ENCODE measurements around the gene DNAH2. TPM values are rescaled to one million over a fixed set of nuclear protein-coding genes. Genes with fewer than 3 reads are reported as not detected.

DNAH2 gene
- total and polyA plus RNA-seq, 2 experiments from 2014 or later, result 0.38 TPM; not detected in 1

DNA sequence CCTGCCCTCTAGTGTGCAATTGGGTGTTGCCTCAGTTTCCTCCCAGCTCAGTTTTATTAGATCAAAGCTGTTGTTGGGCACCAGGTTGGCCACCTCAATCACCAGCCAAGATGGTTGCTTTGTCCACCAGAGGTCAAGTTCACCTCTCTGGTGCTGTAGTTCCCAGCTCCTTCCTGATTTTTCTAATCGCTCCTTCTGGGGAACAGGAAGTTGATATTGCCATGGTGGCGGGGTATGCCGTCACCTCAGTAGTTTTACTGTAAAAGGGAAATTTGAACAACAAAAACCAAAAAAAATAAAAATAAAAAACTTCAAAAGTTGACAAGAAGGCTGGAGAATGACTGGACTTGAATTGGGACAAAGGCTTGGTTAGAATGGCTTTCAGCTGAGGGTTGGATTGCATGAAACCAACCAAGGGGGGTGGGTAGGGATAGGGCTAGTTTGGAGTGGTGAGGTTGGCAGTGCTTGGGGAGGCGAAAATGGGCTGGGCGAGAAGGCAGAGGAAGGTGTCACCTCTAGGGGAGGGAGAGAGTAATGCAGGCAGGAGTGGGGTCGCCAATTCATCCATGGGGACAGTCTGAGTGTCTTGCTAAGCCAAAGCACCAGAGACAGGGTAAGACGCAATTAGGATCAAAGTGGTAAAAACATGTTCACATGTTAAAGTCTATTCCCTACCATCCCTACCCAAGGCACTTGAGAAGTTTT, 6.3 kb upstream of the DNAH2 start:
- H3K9me2 ChIP-seq (ENCODE audit: insufficient read depth), result 0 out of 2 replicates have a peak, but pooled peaks cover 8% of the 10 kb centered on the region
- no peak for TF ChIP-seq ZNF462 (CRISPR knock-in tag; IDR thresholded peaks at IDR 0.05)
- TF ChIP-seq, protein P1, sequence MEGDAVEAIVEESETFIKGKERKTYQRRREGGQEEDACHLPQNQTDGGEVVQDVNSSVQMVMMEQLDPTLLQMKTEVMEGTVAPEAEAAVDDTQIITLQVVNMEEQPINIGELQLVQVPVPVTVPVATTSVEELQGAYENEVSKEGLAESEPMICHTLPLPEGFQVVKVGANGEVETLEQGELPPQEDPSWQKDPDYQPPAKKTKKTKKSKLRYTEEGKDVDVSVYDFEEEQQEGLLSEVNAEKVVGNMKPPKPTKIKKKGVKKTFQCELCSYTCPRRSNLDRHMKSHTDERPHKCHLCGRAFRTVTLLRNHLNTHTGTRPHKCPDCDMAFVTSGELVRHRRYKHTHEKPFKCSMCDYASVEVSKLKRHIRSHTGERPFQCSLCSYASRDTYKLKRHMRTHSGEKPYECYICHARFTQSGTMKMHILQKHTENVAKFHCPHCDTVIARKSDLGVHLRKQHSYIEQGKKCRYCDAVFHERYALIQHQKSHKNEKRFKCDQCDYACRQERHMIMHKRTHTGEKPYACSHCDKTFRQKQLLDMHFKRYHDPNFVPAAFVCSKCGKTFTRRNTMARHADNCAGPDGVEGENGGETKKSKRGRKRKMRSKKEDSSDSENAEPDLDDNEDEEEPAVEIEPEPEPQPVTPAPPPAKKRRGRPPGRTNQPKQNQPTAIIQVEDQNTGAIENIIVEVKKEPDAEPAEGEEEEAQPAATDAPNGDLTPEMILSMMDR (conservative IDR thresholded peaks at IDR 0.05; ENCODE audit: low read depth in 2 of 2), result peak; percentile 48 to 55
- TF ChIP-seq REST (IDR thresholded peaks at IDR 0.05; ENCODE audit: unreplicated experiment), result no peak
- no peak for TF ChIP-seq STAT1 (IDR thresholded peaks at IDR 0.05; ENCODE audit: unreplicated experiment)
- TF ChIP-seq JUNB (IDR thresholded peaks at IDR 0.05; ENCODE audit: unreplicated experiment), result no peak
- TF ChIP-seq, protein P2, sequence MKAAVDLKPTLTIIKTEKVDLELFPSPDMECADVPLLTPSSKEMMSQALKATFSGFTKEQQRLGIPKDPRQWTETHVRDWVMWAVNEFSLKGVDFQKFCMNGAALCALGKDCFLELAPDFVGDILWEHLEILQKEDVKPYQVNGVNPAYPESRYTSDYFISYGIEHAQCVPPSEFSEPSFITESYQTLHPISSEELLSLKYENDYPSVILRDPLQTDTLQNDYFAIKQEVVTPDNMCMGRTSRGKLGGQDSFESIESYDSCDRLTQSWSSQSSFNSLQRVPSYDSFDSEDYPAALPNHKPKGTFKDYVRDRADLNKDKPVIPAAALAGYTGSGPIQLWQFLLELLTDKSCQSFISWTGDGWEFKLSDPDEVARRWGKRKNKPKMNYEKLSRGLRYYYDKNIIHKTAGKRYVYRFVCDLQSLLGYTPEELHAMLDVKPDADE (IDR thresholded peaks at IDR 0.05), result no peak
- no peak for TF ChIP-seq ZNF114 (CRISPR knock-in tag; IDR thresholded peaks at IDR 0.05)
- peak; percentile 70 for DNase-seq (ENCODE audit: low spot score)
- ATAC-seq, result peak; percentile 80
- Mint-ChIP-seq H3K4me3 (peak overlapping the region; percentile 30; the same call in 1 of the 3 replicates), H3K4me1 (peaks cover 43% of the 10 kb centered on the region), H3K27me3 (ENCODE audit: insufficient read depth, low read depth, poor library complexity) (peaks cover 16% of the 10 kb centered on the region), H3K9me3 (no peaks in the 10 kb centered on the region; the same call in 2 of the 3 replicates), H3K36me3 (ENCODE audit: low read depth) (0 out of 3 replicates have a peak, but pooled peaks cover 4% of the 10 kb centered on the region), H3K27ac (no peak overlapping the region)
- H3K4me3 ChIP-seq, result no peak overlapping the region
- H2AFZ ChIP-seq, result no peak overlapping the region
- no peaks in the 10 kb centered on the region for H3K79me2 ChIP-seq (replicated peaks; ENCODE audit: insufficient read depth)
- H3K36me3 ChIP-seq (ENCODE audit: insufficient read depth), result no peaks in the 10 kb centered on the region
- peaks cover 8% of the 10 kb centered on the region for H3K27me3 ChIP-seq (ENCODE audit: insufficient read depth)
- H3K4me1 ChIP-seq (ENCODE audit: insufficient read depth), result peaks cover 29% of the 10 kb centered on the region
- H3K4me2 ChIP-seq, result peak overlapping the region; percentile 42; the same call in 1 of the 2 replicates
- H3F3A ChIP-seq (replicated peaks; ENCODE audit: low read depth), result 0 out of 2 replicates have a peak, but pooled peaks cover 11% of the 10 kb centered on the region
- no peak overlapping the region for H3K27ac ChIP-seq (ENCODE audit: low read depth)
- no peaks in the 10 kb centered on the region for H4K20me1 ChIP-seq (replicated peaks; ENCODE audit: insufficient read depth)

Measured in GM23338 (cell line).